Breast epithelium (tissue), 4 donors: Measurements from ENCODE around the gene SLC28A1. TPM values are rescaled to one million over a fixed set of nuclear protein-coding genes. Genes with fewer than 3 reads are reported as not detected.

Experiments
- DNase-seq, 2 donors: peaks; one replicate each; pipeline ENCODE4 v3.0.0-alpha.2; 2019; ENCODE audit warnings: low spot score in 2 of 2
- H3K27ac ChIP-seq, 2 donors: fragments of 200-600 bp; sonication (generic) in 1 of 2; one replicate each; pipeline ENCODE4 v1.5.1; 2016 to 2019; ENCODE audit warnings: mild to moderate bottlenecking in 1 of 2
- H3K27me3 ChIP-seq, 2 donors: fragments of 200-600 bp; sonication (generic) in 1 of 2; one replicate each; pipeline versions ENCODE4 v1.5.1 to v1.6.0; 2017 to 2019; ENCODE audit warnings: control low read depth in 1 of 2, mild to moderate bottlenecking in 1 of 2
- H3K36me3 ChIP-seq: fragments of 200-600 bp; one replicate; pipeline ENCODE4 v1.5.1; 2019
- H3K4me1 ChIP-seq, 2 donors: fragments of 200-600 bp; sonication (generic); one replicate each; pipeline ENCODE4 v1.5.1; 2016 to 2019; ENCODE audit warnings: control low read depth in 1 of 2
- H3K4me3 ChIP-seq, 3 donors: fragments of 200-600 bp; sonication (generic); 1 replicate in 2 of 3; 2 replicates in 1 of 3; pipeline ENCODE4 v1.5.1; 2016 to 2019; ENCODE audit warnings: mild to moderate bottlenecking in 3 of 3, moderate library complexity in 2 of 3
- H3K9me3 ChIP-seq, 2 donors: fragments of 200-600 bp; sonication (generic) in 1 of 2; one replicate each; pipeline ENCODE4 v1.5.1; 2016 to 2019; ENCODE audit warnings: control low read depth in 1 of 2
- POLR2A ChIP-seq: fragments of 450-650 bp; IDR thresholded peaks from one replicate; pipeline ENCODE4 v1.6.1; 2016; ENCODE audit warnings: antibody characterized with exemption, mild to moderate bottlenecking, moderate library complexity
- POLR2AphosphoS5 ChIP-seq, 3 donors: sonication (generic); formaldehyde crosslinking; IDR thresholded peaks; one replicate each; pipeline ENCODE4 v1.6.1; 2017; ENCODE audit warnings: antibody characterized with exemption in 3 of 3
- intact Hi-C: fragments of 100-400 bp; cut with DNase I; formaldehyde crosslinking; loops from one replicate; pipeline ENCODE4 v1.15.1; 2023; ENCODE audit warnings: low total_unique reads
- total RNA-seq, 3 donors: library from RNA; depleted of rRNA; stranded (reverse); fragments of >200 nt; gene quantifications; one replicate each; pipeline ENCODE4 v1.1.0, GENCODE V29; 2016
- TF ChIP-seq, protein P1 (sequence below), 3 donors: fragments of 450-650 bp; IDR thresholded peaks; one replicate each; pipeline ENCODE4 v1.5.1; 2016 to 2017; ENCODE audit warnings: antibody characterized with exemption in 3 of 3, mild to moderate bottlenecking in 3 of 3, moderate library complexity in 3 of 3

Gene SLC28A1
- total RNA-seq, 3 donors from 2014 or later: 0.59 TPM; not detected in 2

DNA sequence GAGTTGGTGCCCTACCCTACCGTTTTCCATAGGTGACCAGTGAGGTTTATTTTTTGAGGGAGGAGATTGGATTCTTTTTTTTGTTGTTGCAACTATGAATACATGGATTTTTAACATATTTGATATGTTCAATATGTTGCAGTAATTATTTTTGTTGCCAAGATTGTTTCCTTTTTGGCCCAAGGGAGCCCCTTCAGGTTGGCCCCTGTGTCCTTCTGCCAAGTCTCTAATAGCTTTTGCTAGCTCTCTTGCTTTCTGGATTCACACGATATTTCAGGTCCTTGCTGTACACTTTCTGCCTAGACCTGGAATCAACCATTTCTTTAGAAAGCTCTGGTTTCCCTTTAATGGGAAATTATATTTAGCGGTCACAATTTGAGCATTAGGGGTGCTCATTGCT is 22.7 kb upstream of the SLC28A1 start:
- Histone ChIP-seq H3K4me3 (no peak overlapping the region), H3K27me3 (no peaks in the 10 kb centered on the region), H3K4me1 (peaks cover 0 to 13% of the 10 kb centered on the region in 2 donors), H3K27ac (no peak overlapping the region), H3K9me3 (no peaks in the 10 kb centered on the region), H3K36me3 (no peaks in the 10 kb centered on the region)
- no peak for TF ChIP-seq POLR2AphosphoS5 (IDR thresholded peaks at IDR 0.05)
- TF ChIP-seq, protein P1, sequence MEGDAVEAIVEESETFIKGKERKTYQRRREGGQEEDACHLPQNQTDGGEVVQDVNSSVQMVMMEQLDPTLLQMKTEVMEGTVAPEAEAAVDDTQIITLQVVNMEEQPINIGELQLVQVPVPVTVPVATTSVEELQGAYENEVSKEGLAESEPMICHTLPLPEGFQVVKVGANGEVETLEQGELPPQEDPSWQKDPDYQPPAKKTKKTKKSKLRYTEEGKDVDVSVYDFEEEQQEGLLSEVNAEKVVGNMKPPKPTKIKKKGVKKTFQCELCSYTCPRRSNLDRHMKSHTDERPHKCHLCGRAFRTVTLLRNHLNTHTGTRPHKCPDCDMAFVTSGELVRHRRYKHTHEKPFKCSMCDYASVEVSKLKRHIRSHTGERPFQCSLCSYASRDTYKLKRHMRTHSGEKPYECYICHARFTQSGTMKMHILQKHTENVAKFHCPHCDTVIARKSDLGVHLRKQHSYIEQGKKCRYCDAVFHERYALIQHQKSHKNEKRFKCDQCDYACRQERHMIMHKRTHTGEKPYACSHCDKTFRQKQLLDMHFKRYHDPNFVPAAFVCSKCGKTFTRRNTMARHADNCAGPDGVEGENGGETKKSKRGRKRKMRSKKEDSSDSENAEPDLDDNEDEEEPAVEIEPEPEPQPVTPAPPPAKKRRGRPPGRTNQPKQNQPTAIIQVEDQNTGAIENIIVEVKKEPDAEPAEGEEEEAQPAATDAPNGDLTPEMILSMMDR (IDR thresholded peaks at IDR 0.05): no peak
- TF ChIP-seq POLR2A: no peak
- DNase-seq: no peak
- intact Hi-C loops: no loop called here

DNA sequence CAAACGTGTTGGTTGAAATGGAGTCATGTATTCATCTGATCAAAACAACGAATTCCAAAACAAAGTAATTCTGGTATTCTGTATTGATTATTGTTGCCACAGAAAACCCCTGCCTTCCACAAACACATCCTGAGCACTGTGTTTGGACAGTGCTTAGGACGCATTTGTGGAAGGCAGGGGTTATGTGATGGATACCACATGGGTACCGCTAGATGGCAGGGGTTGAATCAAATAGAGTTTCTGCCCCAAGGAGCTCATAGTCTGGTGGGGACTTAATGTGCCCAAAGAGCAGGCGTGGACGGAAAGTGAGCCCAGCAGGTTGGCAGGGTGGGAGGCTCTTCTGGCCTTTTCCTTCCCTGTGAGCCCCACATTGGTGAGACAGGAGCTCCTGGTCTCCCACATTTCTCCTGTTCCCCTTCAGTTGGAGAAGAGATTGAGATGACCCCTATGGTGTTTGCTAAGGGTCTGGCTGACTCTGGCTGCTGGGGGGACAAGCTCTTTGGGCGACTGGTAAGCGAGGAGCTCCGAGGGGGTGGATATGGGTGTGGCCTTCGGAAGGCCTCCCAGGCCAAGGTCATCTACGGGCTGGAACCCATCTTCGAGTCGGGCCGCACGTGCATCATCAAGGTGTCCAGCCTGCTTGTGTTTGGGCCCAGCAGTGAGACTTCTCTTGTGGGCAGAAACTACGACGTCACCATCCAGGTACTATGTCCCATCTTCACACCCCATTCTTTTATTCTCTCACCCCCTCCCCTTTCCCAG is 22.1 kb upstream of the SLC28A1 start:
- Histone ChIP-seq H3K27me3 (no peaks in the 10 kb centered on the region), H3K36me3 (no peaks in the 10 kb centered on the region), H3K9me3 (no peaks in the 10 kb centered on the region), H3K4me1 (peaks cover 0 to 13% of the 10 kb centered on the region in 2 donors), H3K4me3 (no peak overlapping the region), H3K27ac (no peak overlapping the region)
- TF ChIP-seq POLR2A (no peak), POLR2AphosphoS5 (IDR thresholded peaks at IDR 0.05) (no peak)
- TF ChIP-seq, protein P1 (IDR thresholded peaks at IDR 0.05): no peak
- intact Hi-C loops: no loop called here
- DNase-seq: no peak

DNA sequence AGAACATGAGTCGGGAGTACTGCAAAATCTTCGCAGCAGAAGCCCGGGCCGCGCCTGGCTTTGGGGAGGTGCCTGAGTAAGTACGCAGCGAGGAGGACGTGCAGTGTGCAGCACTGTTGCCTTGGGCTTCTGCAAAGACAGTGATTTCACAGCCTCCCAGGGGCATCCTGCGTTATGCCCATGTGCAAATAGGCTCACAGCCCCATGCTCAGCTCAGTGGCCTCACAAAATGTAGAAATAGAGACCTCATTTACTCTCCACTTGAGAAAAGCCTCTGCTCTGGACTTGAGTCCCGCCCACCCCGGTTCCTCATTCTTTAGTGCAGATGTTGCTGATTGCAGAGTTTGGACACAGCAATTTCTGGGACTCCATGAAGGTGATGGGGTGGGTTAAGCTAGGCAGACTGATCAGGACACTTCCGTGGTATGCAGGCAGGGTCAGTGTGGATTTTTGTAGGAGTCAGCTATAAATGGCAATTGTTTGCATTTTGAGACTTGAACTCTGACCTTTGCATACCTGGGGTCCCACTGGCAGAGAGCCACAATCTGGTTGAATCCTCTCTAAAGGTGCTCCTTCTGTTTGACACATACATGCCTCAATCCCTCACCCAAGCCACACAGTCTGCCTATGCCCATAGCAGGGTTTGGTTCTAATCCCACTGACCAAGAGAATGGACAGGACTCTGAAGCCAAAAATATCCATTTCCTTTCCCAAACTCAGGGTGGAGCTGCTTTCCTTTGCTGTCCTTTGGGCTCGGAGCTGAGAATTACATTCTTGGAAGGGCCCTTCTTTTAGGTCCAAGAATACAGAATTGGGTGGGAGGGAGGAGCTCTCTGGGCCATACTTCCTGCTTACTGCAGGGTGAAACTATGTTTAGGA is 20.7 kb upstream of the SLC28A1 start:
- H3K36me3 ChIP-seq: no peaks in the 10 kb centered on the region
- intact Hi-C loops: no loop called here
- H3K9me3 ChIP-seq: no peaks in the 10 kb centered on the region
- H3K27ac ChIP-seq: peak overlapping the region; percentile 17 to 28
- TF ChIP-seq POLR2A (no peak), POLR2AphosphoS5 (IDR thresholded peaks at IDR 0.05) (no peak)
- TF ChIP-seq, protein P1 (IDR thresholded peaks at IDR 0.05): no peak
- peaks cover 0 to 9% of the 10 kb centered on the region in 2 donors for H3K4me1 ChIP-seq
- H3K27me3 ChIP-seq: no peaks in the 10 kb centered on the region
- H3K4me3 ChIP-seq: no peak overlapping the region
- no peak for DNase-seq

DNA sequence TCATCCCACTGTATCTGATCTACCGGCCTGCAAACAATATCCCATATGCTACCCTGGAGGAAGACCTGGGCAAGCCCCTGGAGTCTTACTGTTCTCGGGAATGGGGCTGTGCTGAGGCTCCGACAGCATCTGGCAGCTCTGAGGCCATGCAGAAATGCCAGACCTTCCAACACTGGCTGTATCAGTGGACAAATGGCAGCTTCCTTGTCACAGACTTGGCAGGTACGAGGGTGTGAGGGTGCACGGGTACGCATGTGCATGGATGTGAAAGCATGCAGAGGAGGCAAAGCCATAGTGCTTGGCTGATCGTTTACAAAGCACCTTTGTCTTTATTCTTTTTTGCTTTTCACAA is 20.0 kb upstream of the SLC28A1 start:
- Histone ChIP-seq H3K27ac (peak overlapping the region; percentile 17 to 28), H3K9me3 (no peaks in the 10 kb centered on the region), H3K36me3 (no peaks in the 10 kb centered on the region), H3K27me3 (no peaks in the 10 kb centered on the region), H3K4me3 (peak overlapping the region in 1 of 3 donors; percentile 3), H3K4me1 (peaks cover 0 to 3% of the 10 kb centered on the region in 2 donors)
- intact Hi-C loops: no loop called here
- DNase-seq: no peak
- TF ChIP-seq, protein P1 (IDR thresholded peaks at IDR 0.05): no peak

DNA sequence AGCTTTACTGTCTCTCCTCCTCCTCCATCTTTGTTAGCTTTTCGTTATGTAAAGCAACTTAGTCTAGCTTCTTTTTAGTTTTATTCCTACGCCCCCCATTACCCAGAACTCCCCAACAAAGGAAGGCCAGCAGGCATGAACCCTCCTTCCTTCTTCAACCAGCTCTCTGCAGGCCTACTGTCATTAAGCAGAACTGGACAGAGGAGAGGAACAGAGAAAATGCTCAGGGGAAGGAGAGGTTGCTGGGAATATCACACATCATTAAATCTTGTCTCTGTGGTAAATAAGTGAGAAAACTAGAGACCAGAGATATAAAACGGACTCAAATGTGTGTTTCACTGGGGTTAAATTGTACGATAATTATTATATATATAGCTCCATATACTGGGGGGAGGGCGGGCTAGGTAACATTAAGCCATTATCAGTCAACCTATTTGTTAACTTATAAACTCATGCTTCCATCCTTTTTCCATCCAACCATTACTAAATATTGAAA is 19.3 kb upstream of the SLC28A1 start:
- Histone ChIP-seq H3K27me3 (no peaks in the 10 kb centered on the region), H3K36me3 (no peaks in the 10 kb centered on the region), H3K27ac (no peak overlapping the region), H3K4me3 (no peak overlapping the region), H3K4me1 (no peaks in the 10 kb centered on the region), H3K9me3 (no peaks in the 10 kb centered on the region)
- TF ChIP-seq, protein P1 (IDR thresholded peaks at IDR 0.05): no peak
- TF ChIP-seq POLR2A: no peak
- no peak for TF ChIP-seq POLR2AphosphoS5 (IDR thresholded peaks at IDR 0.05)
- DNase-seq: no peak
- intact Hi-C loops: no loop called here
